GM12801 (cell line): ENCODE results near the gene ROMO1.

Experiments
- CTCF ChIP-seq: IDR thresholded peaks from one replicate; pipeline ENCODE4 v1.5.1; 2011; ENCODE audit warnings: control low read depth; ENCODE audit not compliant: insufficient read length; ENCODE audit errors: extremely low read depth

The ROMO1 gene

GRCh38 chr20:35657271-35657670, 41.9 kb upstream of the ROMO1 start:
- no peak for TF ChIP-seq CTCF

GRCh38 chr20:35660122-35660937, 38.9 kb upstream of the ROMO1 start:
- no peak for TF ChIP-seq CTCF

GRCh38 chr20:35661053-35661452, 38.2 kb upstream of the ROMO1 start:
- no peak for TF ChIP-seq CTCF

GRCh38 chr20:35661908-35662307, 37.3 kb upstream of the ROMO1 start:
- TF ChIP-seq CTCF = no peak

- TF ChIP-seq CTCF = no peak
These were observed 36.7 kb upstream of the ROMO1 start for GRCh38 chr20:35662551-35662950.

GRCh38 chr20:35663516-35664465, 35.4 kb upstream of the ROMO1 start:
- TF ChIP-seq CTCF = no peak

- no peak for TF ChIP-seq CTCF
These were observed 34.6 kb upstream of the ROMO1 start, which contains the start of the genes CPNE1 and RBM12 for GRCh38 chr20:35664466-35665206. TSS of gene CPNE1 (minus strand) at chr20:35664900. CDS start at chr20:35632923, 31,977 bp downstream. TSS of gene RBM12 (minus strand) at chr20:35664900. CDS start at chr20:35655322, 9,578 bp downstream.
